RKO (cell line): ENCODE data around the gene SUMF1.
A peak's percentile ranks its signal among the peaks of the same experiment; 100 is the strongest.

Source experiments
- DNase-seq: peaks from one replicate; pipeline ENCODE4 v3.0.0-alpha.2; 2016; ENCODE audit warnings: low spot score

Gene SUMF1

GRCh38 chr3:4466741-4467521 lies at the start of gene SUMF1:
TSS of gene SUMF1 (minus strand) at chr3:4467269. CDS start at chr3:4467245, 24 bp downstream.
- peak; percentile 83 for DNase-seq

GRCh38 chr3:4515916-4516579 lies 49.0 kb upstream of the SUMF1 start:
- no peak for DNase-seq

DNA sequence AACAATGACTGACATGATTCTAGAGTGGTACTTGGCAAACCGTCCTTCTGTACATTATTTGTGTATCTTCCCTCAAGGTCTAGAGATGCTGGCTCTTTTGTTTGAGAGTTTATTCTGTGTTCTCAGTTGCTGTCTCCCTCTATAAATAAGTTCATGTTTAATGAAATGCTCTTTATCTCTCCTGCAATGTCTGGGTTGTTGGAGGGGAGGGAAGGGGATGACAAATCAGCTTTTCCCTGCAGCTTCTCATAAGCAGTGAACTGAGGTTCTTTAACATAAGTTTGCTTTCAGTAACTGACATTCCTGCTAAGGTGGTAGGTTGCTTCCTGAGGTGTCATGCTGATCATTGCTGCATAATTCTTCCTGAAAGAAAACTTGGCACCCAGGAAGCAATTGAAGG lies 47.8 kb upstream of the SUMF1 start:
- DNase-seq = no peak

GRCh38 chr3:4514321-4514720 lies 47.3 kb upstream of the SUMF1 start:
- no peak for DNase-seq

DNA sequence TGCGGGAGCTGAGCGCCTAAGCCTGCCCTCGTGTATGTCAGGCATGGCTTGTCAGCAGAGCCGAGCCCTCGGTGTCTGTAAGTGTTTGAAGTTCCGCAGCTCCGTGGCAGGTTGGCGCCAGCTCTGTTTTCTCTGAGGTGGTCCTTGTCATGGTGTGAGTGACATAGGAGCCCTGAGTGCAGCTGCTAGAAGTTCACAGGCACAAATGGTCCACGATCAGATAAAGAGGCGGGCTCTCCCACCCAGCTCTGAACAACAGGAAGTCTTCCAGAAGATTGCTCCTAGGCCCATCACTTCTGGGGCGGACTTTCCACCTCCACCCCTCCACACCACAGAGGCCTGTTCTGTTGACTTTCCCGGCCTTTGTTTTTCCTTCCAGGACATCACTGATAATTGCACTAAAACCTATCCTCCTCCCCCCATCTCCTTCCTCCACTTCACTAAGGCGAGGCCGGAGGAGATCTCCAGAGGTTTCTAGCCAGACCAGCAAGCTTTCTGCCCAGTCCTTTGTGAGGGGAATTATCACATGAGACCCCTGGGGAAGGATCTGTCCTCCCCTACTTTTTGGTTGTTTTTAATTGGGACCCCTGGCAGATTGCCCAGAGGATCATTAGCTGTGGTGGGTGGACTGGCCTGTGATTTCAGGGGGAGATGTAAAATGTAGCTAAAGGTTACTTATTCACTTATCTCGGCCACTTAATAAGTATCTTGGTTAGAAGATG lies 46.0 kb upstream of the SUMF1 start:
- no peak for DNase-seq

GRCh38 chr3:4511491-4512262 lies 44.6 kb upstream of the SUMF1 start:
- DNase-seq = no peak

GRCh38 chr3:4509983-4510755 lies 43.1 kb upstream of the SUMF1 start:
- no peak for DNase-seq

- no peak for DNase-seq
Observed at GRCh38 chr3:4509043-4509442, 42.0 kb upstream of the SUMF1 start.

DNA sequence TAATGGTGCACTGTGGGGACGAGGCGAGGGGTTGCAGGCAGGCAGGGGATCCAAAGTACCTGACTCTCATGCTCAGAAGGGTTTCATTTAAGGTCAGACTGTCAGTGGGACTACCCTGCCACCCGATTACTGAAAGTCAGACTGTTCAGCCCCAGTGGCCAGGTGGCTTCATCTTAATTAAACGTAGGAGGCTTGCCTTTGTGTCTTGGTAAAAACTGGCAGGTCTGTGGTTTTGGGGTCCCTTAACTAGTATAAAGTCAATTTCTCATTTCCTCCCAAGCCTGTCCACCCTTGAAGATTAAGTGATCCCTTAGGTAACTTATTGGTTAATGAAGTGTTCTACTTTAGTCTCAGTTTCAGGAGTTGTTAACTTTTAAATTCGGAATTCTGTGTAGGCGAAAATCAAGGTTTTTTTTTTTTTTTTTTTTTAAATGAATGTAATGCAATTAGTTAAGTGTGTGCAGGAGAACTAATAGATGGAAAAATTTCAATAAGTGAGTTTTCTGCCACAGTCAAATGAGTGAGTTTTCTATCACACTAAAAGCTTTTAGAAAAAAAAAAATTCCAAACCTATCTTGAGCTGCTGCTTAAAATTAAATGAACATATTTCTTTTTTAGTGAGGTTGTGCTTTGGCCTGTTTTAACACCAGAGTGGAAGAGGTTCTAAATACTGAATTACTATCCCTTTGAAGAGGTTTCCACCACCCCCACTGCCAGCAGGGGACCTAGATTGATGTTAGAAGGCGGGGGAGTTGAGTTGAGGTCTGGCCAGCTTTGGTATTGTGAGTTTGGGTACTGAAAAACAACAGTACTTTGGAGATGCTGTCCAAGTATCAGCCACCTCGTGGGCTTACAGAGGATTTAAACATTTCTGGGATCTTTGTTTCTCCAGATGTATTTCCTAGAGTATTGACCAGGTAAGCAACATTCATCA lies 41.2 kb upstream of the SUMF1 start:
- DNase-seq = no peak

DNA sequence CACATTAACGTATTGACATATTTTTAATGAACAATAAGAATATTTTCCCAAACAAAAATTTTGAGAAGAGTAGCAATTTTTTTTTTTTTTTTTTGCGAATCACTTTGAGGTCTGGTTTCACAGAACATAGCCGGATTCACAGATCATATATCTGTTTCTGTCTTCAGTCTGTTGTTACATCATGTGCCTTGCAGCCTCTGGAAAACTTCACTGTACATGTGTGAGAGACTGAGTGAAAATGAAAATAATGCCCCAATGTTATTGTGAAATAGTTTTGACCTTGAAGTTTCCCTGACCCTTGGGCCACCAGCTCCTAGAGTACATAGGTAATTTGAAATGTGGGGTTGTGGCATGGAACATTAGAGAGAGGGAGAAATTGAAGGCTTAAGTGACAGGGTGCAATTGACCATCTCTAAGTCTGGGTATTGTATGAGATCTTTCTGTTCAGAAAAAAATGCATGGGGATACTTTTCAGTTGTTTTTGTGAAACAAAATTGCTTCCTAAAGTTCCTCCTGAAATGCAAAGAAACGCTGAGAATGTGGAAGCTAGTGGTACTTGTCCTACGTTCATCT lies 40.0 kb upstream of the SUMF1 start:
- no peak for DNase-seq

- no peak for DNase-seq
Observed at GRCh38 chr3:4506559-4507023, 39.5 kb upstream of the SUMF1 start.

- DNase-seq = no peak
Observed at GRCh38 chr3:4505688-4506558, 38.9 kb upstream of the SUMF1 start.

- DNase-seq = no peak
Observed at GRCh38 chr3:4504340-4505261, 37.5 kb upstream of the SUMF1 start.

DNA sequence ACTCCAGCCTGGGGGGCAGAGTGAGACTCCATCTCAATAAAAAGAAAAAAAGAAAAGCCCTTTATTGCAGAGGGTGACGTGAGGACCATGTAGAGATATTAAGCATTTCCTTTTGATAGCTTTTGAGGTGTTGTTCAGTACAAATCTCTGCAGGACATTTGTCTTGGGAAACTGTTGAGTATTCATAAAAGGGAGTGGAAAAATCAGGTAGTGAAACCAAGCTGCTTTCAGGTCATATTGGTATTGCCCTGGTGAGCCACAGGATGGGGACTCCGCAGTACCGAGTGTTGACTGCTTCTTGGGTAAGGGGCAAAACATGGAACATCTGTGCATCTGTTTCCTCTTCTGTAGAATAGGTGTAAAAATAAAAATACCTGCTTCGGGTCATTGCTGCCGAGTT lies 36.0 kb upstream of the SUMF1 start:
- DNase-seq = no peak

GRCh38 chr3:4501927-4502326 lies 34.9 kb upstream of the SUMF1 start:
- DNase-seq = no peak

DNA sequence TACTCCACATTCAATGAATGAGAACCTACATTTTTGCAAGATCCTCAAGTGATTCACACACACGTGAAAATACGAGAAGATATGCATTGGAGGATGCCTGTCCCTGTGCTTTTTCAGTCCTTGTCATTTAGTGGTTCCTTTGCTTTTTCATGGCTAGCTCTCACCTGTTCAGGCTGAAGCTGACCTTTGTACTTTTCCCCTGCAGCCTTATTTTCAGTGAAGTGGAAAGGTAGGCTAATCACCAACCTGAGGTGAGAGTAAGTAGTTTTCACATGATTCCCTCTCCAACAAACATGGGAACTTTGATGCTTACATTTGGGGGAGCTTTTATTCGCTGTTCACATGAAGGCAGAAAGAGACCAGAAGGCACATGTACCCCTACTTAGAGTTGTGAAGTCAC lies 34.4 kb upstream of the SUMF1 start:
- DNase-seq = no peak

DNA sequence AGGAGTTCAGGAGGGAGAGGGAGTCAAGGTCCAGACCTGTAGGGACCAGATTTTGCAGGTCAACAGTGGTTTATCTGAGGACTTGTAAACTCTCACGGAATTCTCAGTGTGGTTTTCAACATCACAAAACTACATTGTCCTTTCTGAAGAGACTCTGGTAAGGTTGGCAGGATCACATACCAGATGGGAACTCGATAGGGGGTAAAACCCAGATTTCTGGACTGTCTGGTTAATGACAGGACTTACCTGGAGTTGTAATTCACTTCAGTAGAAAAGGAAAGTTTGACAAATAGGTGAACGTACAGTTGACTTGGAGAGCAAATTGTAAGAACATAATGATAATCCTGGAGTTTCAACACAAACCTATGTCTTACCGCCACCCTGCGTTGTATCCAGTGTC lies 31.4 kb upstream of the SUMF1 start:
- no peak for DNase-seq

DNA sequence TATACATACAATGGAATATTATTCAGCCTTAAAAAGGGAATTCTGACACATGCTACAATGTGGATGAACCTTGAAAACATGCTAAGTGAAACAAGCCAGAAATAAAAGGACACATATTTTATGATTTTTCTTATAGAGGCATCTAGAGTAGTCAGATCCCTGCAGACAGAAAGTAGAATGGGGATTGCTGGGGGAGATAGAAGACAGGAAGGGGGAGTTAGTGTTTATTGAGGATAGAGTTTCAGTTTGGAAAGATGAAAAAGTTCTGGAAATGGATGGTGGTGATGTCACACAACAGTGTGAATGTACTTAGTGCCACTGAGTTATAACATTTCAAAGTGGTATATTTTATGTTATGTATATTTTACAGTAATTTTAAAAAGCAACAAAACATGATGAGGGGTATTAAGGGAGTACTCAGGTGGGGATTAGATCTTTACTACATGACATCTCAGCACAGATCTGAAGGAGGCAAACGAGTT lies 30.8 kb upstream of the SUMF1 start:
- no peak for DNase-seq
